NCI-H2227 (cell line): ENCODE data around the gene TMEFF2.
A peak's percentile ranks its signal among the peaks of the same experiment; 100 is the strongest.
"Not testable (repeated sequence)": the region's sequence is repeated elsewhere in the genome, so short reads cannot be mapped to it uniquely, and the experiment has no call there.

ENCODE experiments used
- DNase-seq: peaks from one replicate; lab custom pipeline; 2025; ENCODE audit not compliant: unreplicated experiment; lab: John Stamatoyannopoulos, UW

Gene TMEFF2

GRCh38 chr2:192184349-192184748, 10.4 kb downstream of the TMEFF2 start:
- DNase-seq = no peak

- no peak for DNase-seq
These were observed 11.4 kb downstream of the TMEFF2 start for GRCh38 chr2:192183296-192183695.

DNA sequence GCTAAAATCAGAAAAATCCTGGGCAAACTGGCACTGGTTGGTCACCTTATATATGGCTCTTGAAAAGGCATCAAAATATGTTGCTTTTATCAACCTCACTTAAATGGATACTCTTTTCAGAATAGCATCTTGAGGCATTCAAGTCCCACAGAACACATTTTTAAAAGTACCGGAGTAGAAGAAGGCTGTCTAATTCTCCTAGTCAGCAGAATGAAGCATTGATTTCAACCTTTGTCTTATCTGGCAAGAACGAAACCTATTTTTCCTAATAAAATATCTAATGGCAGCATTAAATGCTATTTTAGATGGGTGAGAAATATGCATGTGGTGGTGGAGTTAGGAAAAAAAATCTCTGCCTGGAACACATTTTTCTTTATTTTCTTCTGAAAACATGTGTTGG, 27.8 kb downstream of the TMEFF2 start:
- DNase-seq = no peak

GRCh38 chr2:192165842-192166241, 28.9 kb downstream of the TMEFF2 start:
- DNase-seq = no peak

- peak; percentile 79 for DNase-seq
These were observed 32.2 kb downstream of the TMEFF2 start for GRCh38 chr2:192162392-192163042.

- DNase-seq = no peak
These were observed 33.0 kb downstream of the TMEFF2 start for GRCh38 chr2:192161656-192162290.

GRCh38 chr2:192159736-192160135, 35.0 kb downstream of the TMEFF2 start:
- DNase-seq = no peak

DNA sequence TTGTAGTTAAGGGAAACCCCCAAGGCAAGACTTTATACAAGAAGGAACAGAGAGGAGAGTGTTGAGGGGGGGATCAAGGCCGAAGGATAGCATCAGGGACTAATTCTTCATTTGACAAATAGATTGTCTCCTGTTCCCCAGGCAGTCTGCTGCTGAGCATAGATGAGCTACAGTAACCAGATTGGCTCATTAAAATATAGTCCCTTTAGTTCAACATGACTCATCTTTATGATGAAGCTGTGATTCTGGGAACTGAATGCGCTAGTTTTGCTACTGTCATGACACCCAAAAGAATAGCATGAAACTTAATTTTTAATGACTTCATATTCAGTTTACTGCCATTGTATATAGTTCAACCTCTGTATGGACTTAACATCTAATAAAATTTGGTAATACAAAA, 35.5 kb downstream of the TMEFF2 start:
- DNase-seq = no peak

GRCh38 chr2:192157776-192158175, 37.0 kb downstream of the TMEFF2 start:
- DNase-seq = no peak

- no peak for DNase-seq
These were observed 39.1 kb downstream of the TMEFF2 start for GRCh38 chr2:192155511-192156118.

- no peak for DNase-seq
These were observed 41.2 kb downstream of the TMEFF2 start for GRCh38 chr2:192153561-192153960.

DNA sequence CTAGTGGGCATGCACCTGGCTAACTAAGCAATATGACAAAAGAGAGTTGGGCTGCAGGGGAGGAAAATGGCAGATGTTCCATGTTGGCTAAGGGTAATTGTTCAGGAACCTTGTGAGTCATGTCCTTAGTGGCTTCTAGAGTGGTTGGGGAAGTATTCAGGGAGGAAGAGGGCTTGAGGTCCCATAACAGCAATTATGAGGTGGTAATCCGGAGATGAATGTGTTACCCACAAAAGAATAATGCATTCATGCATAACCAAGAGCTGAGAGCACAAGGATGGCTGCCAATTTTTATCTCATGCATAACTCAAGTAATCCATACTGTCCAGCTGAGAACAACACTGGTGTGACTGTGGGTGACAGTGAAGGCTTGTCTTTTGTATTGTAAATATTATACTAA, 42.9 kb downstream of the TMEFF2 start:
- no peak for DNase-seq

DNA sequence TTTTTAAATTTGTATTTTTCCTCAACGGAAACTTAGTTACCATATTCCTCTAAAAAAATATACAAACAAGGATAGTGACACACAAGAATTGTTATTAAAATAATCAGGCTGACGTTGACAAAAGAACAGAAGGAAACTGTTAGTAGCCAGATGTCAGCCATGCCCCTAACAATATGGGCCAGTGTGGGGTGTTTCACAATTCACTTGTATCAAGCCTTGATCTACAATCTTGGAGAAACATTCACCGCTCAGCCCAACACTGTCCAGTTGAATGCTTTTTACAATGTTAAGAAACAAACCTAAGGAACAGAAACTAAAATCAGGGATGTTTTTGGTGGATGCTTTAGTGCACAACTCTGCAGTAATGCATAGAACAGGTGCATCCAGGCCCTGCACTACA, 44.6 kb downstream of the TMEFF2 start:
- no peak for DNase-seq

DNA sequence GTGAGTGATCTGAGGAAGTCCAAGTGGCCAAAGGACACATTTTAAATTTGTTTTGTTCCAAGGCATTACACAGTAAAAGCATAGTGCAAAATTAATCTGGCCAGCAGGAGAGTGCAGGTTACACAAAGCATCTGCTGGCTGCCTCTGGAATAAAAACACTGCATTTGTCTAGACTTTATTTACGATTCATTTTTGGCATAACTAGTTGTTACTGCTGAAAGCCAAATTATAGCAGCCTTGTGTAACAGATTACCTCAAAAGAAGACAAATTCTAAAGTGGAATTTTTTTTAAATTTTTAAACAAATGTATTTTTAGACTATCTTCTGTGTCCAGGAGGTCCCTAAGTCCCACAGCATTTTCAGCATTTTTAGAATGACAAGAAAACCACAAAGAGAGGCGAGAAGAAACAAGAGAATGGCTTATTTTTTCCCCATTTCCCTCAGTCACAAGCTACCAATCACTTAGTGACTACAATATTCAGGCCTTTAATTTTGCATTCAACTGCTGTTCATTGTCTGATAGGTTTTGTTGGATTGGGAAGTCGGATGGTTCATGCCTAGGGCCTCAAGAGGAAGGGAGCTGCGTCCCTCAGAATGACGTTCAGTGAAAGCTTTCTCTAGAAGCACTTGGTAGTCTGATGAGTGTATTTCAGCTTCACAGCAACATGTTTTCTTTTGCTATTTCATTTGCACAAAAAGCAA, 46.0 kb downstream of the TMEFF2 start:
- no peak for DNase-seq

DNA sequence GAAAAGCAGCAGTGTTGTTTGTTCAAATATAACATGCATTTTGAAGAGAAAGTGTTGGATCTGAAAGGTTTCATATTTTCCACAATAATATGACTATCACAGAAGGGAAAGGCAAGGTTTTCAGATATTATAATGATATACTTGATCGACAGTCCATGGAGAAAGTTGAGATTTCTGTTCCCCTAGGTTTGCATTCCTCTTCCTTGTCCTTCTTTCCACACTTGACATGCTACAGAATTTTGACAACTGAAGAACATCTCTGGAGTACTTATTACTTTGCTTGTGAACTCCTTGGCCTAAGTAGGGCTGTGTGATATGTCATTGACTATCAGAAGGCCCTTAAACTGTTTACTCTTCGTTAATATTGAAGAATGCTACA, 46.5 kb downstream of the TMEFF2 start:
- DNase-seq = no peak

DNA sequence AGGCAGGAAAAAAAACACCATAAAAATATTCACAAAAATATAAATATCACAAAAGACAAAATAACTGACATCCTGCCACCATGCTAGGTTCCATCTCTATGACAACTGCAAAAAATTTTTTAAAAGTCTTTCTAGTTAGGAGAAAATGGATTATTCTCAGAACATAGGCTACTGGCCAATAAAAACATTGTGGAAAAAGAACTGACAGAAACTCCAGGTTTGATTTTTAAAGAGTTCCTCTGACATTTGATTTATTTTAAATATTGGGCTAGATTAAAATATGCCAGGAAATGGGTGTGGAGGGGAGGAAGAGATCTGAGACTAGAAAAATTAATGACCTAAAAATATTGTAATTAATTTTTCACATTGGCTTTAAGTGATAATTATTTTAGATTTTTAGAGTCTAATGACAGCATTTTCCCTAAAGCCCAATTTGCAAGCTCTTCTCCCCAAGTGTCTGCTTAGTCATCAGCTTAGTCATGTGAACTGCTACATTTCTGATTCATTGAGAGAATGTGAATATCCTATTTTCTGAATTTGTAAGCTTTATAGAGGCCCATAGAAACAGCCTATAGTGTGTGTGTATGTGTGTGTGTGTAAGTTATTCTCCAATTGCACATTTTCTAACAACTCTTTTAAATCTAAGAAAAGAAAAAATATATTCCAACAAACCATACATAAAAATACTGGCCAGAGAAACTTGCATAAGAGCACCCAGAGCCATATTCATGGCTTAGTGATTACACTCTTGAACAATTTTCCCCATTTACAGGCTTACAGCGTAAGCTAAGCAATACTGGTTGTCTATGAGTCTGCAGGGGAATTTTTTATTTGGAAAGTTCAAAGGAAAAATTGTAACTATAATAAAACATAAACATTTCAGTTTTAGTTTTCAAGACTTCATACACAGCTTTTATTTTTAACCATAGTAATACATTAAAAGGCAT, 48.4 kb downstream of the TMEFF2 start:
- DNase-seq = no peak

DNA sequence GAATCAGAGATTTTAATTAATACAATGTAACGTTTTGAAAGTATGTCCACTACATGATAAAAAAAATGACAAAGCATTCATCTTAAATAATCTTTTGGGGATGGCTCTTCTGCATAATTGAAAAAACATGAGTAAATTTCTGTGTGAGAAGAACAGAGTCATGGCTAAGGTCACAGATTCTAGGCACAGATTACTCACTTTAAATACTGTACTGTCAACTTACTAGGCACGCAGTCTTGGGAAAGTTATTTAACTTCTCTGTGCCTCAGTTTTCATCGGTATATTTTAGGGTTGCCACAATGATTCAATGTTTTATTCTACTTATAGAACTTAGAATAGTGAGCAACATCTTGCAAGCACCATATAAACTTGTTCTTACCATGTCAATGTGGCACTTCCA, 49.2 kb downstream of the TMEFF2 start:
- DNase-seq = no peak

GRCh38 chr2:192140236-192140839, 54.4 kb downstream of the TMEFF2 start:
- no peak for DNase-seq

GRCh38 chr2:192139813-192140212, 54.9 kb downstream of the TMEFF2 start:
- no peak for DNase-seq

DNA sequence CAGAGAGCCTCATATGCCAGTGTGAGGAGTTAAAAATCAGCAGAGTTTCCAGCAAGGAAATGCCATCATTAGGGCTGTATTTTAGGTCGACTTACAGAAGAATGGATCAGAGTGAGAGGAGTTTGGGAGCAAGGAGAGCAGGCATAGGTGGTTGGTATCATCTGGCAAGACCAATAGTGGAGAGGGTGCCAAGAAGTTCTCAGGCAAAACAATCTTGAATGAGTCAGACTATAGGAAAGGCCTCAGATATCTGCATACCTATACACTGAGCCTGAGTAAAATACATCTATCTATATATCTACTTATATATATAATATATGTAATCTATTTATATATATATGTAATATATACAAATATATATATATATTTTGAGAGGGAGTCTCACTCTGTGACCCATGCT, 57.3 kb downstream of the TMEFF2 start:
- DNase-seq = no peak

DNA sequence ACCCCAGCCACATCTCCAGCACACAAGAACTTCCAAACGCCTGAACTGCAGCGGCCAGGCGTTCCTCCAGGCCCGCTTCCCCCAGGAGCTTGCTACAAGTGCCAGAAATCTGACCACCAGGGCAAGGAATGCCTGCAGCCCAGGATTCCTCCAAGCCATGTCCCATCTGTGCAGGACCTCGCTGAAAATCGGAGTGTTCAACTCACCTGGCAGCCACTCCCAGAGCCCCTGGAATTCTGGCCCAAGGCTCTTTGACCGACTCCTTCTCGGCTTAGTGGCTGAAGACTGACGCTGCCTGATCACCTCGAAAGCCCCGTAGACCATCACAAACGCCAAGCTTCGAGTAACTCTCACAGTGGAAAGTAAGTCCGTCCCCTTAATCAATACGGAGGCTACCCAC, 62.1 kb downstream of the TMEFF2 start:
- DNase-seq = not testable (repeated sequence)
